ENCODE measurements around the gene STAT1. TPM values are rescaled to one million over a fixed set of nuclear protein-coding genes. Genes with fewer than 3 reads are reported as not detected.

The STAT1 gene
- 44.7 and 58.5 TPM in 2 replicates for total RNA-seq (2014; rRNA removed; shearing (Covaris generic))

- DNase-seq (ENCODE audit: low read depth) = peak; percentile 94
These were observed at the start of gene STAT1 for GRCh38 chr2:191013932-191014652. TSS of gene STAT1 (minus strand) at chr2:191014171. CDS start at chr2:191010003, 4,168 bp downstream.

DNA sequence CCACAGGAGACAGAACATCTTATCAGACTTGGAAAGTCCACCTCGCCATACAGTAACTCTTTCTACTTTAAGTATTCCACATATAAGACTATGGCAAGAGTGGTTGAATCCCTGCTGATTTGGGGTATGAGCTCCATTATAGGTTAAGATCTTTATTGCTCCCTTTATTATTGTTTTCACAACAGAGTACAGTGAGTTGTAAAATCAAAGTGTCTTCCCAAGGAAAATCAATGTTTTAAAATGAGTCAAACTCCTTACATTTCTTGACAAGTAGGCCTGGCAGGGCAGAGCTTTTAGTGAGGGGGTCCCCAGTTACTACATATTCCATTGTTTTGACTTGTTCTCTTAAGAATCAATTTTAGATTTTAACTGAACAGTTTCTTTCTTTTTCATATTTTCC is 49.6 kb upstream of the STAT1 start:
- DNase-seq (ENCODE audit: low read depth) = no peak

DNA sequence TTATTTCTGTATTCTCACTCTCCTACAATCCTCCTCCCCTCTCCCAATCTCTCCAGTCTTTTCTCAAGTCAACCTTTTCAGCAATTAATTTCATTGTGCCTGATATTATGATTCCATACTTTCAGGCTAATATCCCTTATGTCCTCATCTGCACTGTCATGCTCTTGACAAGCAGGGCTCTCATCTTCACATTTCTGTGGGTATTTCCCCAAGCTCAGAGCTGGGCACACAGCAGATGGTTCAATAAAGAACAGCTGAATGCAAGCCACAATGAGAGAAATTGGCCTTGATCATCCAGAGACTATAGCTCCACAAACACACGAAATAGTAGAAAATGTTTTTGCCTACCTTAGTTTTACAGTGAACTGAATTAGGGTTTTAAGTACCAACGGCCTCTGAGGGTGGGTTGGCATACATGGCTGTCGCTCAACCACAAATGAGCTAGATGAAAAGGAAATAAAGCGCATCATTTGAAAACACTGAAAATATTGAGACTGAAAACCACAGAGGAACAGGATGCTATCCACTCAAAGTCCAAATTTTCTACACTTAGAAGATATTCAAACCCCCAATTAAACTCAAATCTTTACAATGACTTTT is 47.5 kb upstream of the STAT1 start:
- DNase-seq (ENCODE audit: low read depth) = no peak

DNA sequence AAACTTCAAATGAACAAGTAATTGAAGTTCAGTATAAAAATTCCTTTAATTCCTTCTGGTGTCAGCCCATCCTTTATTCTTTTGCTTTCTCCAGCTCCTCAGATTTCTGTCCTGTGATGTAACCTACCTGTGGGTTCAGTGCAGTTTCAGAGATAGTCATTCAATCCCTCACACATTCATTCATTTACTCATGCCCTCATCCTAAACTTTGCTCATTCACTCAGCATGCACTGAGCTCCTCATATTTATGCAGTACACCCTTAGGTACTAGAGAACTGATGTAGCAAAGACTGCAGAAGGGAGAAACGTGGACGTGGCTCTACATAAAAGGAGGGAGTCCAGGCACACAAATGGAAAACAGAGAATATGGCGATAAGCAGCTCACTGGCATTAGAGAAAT is 45.3 kb upstream of the STAT1 start:
- no peak for DNase-seq (ENCODE audit: low read depth)

DNA sequence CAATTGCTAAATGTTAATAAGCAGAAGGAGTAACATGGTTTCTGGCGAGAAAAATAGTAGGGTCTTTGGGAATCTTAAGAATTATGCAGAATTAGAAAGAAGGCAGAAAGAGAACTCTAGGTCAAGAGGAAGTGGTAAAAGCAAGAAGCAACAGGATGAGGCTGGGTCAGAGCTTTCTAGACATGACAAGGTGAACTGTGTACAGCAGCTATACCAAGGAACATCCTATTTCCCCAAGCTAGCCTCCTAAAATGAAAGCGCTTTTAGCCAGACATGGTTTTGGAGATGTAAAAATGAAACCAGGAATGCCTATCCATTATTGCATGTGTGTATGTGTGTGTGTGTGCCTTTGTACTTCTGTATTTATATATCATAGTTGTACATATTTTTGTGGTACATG is 42.3 kb upstream of the STAT1 start:
- DNase-seq (ENCODE audit: low read depth) = no peak

GRCh38 chr2:191053256-191053655 is 39.3 kb upstream of the STAT1 start:
- no peak for DNase-seq (ENCODE audit: low read depth)

- peak; percentile 41 for DNase-seq (ENCODE audit: low read depth)
These were observed 38.1 kb upstream of the STAT1 start for GRCh38 chr2:191051825-191052778.

DNA sequence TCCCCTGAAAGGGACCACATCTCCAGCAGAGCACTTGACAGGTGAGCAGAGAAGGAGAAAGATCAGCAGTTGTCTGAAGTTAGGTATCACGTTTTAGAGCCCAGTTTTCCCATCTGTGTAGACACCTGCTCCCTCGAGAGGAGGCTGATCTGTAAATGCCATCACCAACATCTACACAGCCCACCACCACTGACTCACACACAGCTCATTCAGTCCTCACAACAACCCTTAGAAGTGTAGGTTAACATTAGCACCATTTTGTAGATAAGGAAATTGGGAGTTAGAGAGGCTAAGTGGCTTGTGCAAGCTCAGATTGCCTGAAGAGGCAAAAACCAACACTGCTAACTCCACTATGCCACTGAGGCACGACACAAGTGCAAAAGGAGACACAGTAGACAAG is 37.2 kb upstream of the STAT1 start:
- peak; percentile 34 for DNase-seq (ENCODE audit: low read depth)

DNA sequence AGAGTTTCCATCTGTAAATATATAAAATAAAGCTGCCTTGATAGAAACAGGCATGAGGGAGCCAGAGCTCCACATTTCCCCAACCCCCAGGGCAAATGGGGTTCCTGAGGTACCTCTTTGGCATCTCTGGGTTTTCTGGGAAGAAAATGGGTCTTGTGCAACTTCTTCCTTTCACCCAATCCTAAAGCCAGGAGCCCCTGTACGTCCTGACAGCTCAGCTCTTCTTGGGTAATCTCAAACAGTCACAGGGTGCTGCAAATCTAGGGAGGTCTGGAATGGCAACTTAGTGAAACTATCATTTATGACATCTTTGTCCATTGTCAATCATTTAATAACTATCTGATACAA is 36.6 kb upstream of the STAT1 start:
- no peak for DNase-seq (ENCODE audit: low read depth)

- DNase-seq (ENCODE audit: low read depth) = no peak
These were observed 36.0 kb upstream of the STAT1 start for GRCh38 chr2:191049728-191050639.

DNA sequence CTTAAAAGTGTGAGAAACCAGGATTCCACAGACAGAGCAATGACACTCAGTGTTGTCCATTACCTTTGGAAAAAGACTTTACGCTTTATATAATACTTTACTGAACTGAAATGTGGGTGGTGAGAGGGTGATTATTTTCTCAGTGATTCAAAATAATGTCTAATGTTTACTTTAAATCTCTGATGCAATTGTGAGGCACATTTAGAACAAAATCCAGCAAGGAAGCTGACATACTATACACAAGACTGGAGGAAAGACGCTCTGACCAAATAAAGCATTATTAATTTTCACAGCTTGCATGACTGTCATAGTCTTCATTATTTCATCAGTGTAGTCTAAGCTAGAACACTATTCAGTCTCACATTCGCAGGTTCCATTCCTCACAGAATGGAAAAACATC is 34.1 kb upstream of the STAT1 start:
- no peak for DNase-seq (ENCODE audit: low read depth)

DNA sequence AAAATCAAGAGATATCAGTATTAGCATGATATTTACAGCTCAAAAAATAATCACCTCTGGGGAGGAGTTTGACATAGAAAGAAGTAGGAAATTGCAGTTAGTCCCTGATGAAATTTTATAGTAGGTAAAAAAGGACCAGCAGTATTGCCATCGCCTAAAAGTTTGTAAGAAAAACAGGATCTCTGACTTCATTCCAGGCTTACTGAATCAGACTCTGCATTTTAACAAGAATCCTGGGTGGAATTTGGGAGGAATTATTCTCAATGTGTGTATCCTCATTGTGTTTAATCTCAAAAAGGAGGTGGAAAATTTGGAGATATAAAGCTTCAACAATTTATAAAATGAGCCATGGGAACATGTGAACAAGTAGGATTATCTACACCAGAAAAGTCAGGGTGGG is 31.2 kb upstream of the STAT1 start:
- DNase-seq (ENCODE audit: low read depth) = no peak

- no peak for DNase-seq (ENCODE audit: low read depth)
These were observed 29.5 kb upstream of the STAT1 start for GRCh38 chr2:191043438-191043837.

GRCh38 chr2:191041418-191042161 is 27.6 kb upstream of the STAT1 start:
- peak; percentile 68 for DNase-seq (ENCODE audit: low read depth)

- DNase-seq (ENCODE audit: low read depth) = no peak
These were observed 25.6 kb upstream of the STAT1 start for GRCh38 chr2:191039616-191040015.

DNA sequence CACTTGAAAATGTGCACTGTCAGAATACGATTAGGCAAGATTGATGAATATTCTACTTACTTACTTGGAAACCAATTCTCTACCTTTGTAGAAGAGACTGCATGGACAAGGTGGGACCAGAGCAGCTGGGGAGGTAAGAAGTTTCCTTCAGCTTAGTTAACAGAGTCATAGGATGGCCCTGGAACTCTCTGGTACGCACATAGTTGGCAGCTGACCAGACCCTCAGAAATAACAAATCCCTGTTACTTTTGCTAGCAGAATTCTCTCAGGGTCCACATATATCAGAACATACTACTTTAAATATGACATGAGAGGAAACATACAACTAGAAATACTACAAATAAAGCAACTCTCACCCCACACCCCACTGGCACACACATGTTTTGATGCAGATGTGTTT is 24.8 kb upstream of the STAT1 start:
- DNase-seq (ENCODE audit: low read depth) = no peak

DNA sequence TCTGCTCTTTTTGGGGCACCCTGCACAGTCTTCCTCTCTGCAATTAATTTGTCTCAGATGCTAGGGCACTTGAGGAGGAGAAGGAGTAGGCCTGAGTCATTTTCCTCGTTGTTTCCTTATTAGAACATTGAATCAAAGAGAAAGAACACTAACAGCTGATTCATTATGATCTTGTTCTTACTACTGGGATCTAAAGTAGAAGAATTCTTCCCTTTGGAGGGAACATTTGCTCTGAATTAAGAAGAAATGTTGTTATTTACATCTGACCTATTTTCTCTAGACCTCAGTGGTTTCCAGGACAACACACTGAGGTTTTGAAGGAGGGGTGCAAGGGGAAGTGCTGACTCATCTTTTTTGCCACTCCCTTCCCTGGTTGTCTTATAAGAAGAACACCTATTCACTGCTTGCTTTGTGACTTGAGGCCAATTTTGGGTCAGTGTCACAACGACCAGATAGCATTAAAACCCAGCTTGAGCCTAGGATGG is 24.3 kb upstream of the STAT1 start:
- no peak for DNase-seq (ENCODE audit: low read depth)

DNA sequence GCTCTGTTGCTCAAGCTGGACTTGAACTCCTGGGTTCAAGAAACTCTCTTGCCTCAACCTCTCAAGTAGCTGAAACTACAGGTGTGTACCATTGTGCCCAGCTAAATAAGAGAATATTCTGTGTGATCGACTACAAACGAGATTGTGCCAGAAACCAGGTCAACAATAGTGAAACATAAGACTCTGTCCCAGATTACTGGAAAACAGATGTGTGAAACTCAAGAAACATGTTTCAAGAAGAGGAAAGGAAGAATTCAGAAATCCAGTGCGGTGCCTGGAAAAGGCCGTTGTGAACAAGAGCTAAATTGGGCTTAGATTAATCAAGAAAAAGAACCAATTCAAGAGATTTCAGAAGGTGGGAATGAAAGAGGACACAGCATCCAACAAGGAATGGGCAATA is 23.4 kb upstream of the STAT1 start:
- no peak for DNase-seq (ENCODE audit: low read depth)

- no peak for DNase-seq (ENCODE audit: low read depth)
These were observed 22.4 kb upstream of the STAT1 start for GRCh38 chr2:191036363-191036762.

DNA sequence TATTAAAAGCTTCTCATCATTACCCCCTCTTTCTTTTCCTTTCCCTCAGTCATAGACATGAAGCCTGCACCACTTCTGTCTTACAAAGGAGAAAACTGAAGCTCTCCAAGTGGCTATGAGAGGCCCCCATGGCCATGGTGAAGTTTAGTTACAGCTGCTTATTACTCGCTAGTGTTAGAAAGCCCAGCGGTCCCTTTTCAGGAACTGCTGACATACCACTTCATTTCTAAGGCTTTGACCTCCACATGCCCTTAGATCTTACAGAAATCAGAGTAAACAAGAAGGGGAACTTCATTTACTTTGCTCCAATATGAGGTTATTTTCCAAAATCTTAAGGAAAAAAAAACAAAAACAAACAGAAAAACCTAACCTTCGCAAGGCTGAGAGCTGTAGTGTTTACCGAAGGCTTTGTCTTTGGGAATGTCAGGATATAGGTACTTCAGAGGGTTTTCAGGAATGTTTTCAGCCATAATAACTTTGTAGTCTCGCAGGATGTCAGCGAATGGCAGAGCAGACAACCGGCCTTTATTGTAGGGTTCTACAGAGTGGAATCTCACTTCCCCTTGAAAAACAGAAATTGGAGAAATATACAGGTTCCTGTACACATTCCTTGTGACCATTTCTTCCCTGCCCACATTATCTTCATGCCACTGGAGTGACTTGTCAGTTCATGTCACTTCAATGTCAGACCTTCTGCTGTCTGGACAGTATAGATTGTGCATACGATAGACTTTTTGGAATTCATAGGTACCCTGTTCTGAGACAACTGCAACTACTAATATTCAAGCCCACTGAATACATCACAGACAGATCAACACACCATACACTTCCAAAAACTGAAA is 18.8 kb upstream of the STAT1 start:
- no peak for DNase-seq (ENCODE audit: low read depth)

Measured in Daoy (cell line).